ENCODE results near the gene ZNF260. TPM values are rescaled to one million over a fixed set of nuclear protein-coding genes. Genes with fewer than 3 reads are reported as not detected.

ZNF260 gene
- 19.3 and 25.6 TPM in 2 replicates for polyA plus RNA-seq (2011; rRNA removed)
- polyA plus RNA-seq (2012; cell fraction: cytosol; rRNA removed): 3.0 and 3.6 TPM in 2 replicates
- polyA plus RNA-seq (2012; cell fraction: nucleus; rRNA removed): 1.4 and 4.0 TPM in 2 replicates
- polyA plus RNA-seq (2017; fragmentation: RNase III; extraction: RNeasy Plus Mini Kit Qiagen cat#74134 plus additional on column Dnase treatment): 22.0 to 23.8 TPM (median 22.8 TPM) in 3 replicates
- 32.2 and 36.6 TPM in 2 replicates for polyA minus RNA-seq (2011; rRNA and poly(A)+ RNA removed)

DNA sequence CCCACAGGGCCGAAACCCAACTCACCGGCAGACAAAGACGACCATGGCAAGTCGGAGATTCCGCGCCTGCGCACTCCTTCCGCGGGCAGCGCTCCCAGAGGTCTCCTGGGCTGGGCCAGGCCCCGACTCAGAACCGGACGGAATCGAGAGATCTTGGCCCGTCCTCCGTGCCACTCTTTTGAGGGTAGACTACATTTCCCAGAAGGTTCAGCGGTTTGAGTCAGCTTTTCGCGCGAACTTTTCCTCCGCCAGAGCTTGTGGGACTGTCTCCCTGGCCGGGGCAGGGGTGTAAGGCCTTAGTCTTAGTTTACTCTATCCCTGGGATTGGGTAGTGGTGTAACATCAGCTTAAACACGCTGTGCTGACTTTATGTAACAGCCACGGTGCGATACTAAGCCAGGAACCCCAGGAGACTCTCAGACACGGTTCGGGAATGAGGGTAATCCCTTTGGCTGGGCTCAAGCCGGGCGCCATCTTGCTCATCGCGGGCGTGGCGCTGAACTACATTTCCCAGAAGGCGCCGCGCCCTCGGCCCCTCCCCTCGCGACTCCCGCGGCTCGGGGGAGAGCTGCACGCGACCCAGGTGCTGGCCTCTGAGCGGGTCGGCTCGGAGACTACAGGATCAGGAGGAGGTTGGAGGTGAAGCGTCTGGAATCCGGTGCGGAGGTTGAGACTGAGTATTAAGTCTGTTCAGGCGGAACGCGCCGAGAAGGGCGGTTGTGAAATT lies at the start of gene ZNF260:
TSS of gene ZNF260 (minus strand) at position 78 of the 727 bp plus-strand sequence. CDS start 13,033 bp downstream, outside the sequence.
- peak within 1 kb of the TSS; percentile 62 for H3K4me3 ChIP-seq
- ChIA-PET POLR2A (interaction anchor here (0.5 to 2.5 kb wide), 15 partner anchors 13 to 1251 kb away, joined by 3 to 49 read pairs (median 4); partner anchors contain the start of genes POLR2I, TBCB, ZFP14 and ZNF146), CTCF (interaction anchor here (0.9 to 1.6 kb wide), 5 partner anchors 34 to 400 kb away, joined by 3 to 5 read pairs (median 3); no protein-coding TSS in a partner anchor)
- FAIRE-seq (peak; percentile 96), ATAC-seq (peak; percentile 96 to 97), DNase-seq (ENCODE audit: low read depth in 1 of 2, low spot score in 1 of 2) (peak; percentile 97 to 99)
- peak within 1 kb of the TSS; percentile 84 to 87 for H3K27ac ChIP-seq
- WGBS (ENCODE audit: missing lambda C conversion rate): 1% methylated on average over 49 of the region's 55 CpGs
- H3K9me3 ChIP-seq: peaks cover 80% of the 10 kb centered on the region
- H3K4me2 ChIP-seq: peak within 1 kb of the TSS; percentile 61
- H3K4me1 ChIP-seq: no peaks in the 10 kb centered on the region
- TF ChIP-seq CEBPB (IDR thresholded peaks at IDR 0.05) (0 out of 4 replicates have a peak, but pooled peaks of 1 of the 2 experiments have one; percentile 24), TFCP2L1 (CRISPR knock-in tag; IDR thresholded peaks at IDR 0.05) (no peak), RCOR1 (IDR thresholded peaks at IDR 0.05; ENCODE audit: low read depth, low read length) (0 out of 2 replicates have a peak, but pooled peaks have one; percentile 40), ZNF302 (CRISPR knock-in tag; IDR thresholded peaks at IDR 0.05) (no peak), MYC (IDR thresholded peaks at IDR 0.05; ENCODE audit: borderline replicate concordance, low read length) (peak; percentile 59; the same call in 1 of the 2 replicates), FOXS1 (CRISPR knock-in tag; IDR thresholded peaks at IDR 0.05) (no peak), ZSCAN20 (CRISPR knock-in tag; IDR thresholded peaks at IDR 0.05) (no peak), EHMT2 (IDR thresholded peaks at IDR 0.05; ENCODE audit: low read depth) (peak; percentile 58; the same call in 1 of the 2 replicates), JUN (IDR thresholded peaks at IDR 0.05) (peak; percentile 93 to 96; a peak in 4 of 5 replicates), JUNB (IDR thresholded peaks at IDR 0.05) (no peak), PHF8 (IDR thresholded peaks at IDR 0.05; ENCODE audit: borderline replicate concordance, low read depth) (peak; percentile 89), SMC3 (IDR thresholded peaks at IDR 0.05) (no peak), POLR2AphosphoS2 (conservative IDR thresholded peaks at IDR 0.05; ENCODE audit: low read length) (no peak), CHD2 (IDR thresholded peaks at IDR 0.05; ENCODE audit: low read length, partially characterized antibody) (peak; percentile 51), ZFP36 (IDR thresholded peaks at IDR 0.05; ENCODE audit: borderline replicate concordance, partially characterized antibody) (no peak), HDAC2 (IDR thresholded peaks at IDR 0.05) (no peak), NFE2L2 (conservative IDR thresholded peaks at IDR 0.05; ENCODE audit: low read length) (no peak), HOXB13 (CRISPR knock-in tag; IDR thresholded peaks at IDR 0.05; ENCODE audit: low read depth) (no peak), MAFK (IDR thresholded peaks at IDR 0.05; ENCODE audit: partially characterized antibody) (peak; percentile 68), NPAS2 (CRISPR knock-in tag; IDR thresholded peaks at IDR 0.05; ENCODE audit: borderline replicate concordance) (no peak), EP300 (IDR thresholded peaks at IDR 0.05) (no peak), BHLHE40 (IDR thresholded peaks at IDR 0.05; ENCODE audit: low read depth, low read length) (peak; percentile 69), NR3C1 (IDR thresholded peaks at IDR 0.05) (no peak), SREBF2 (IDR thresholded peaks at IDR 0.05) (no peak), RFX5 (IDR thresholded peaks at IDR 0.05) (no peak), HOXB5 (CRISPR knock-in tag; IDR thresholded peaks at IDR 0.05) (no peak), KDM5A (IDR thresholded peaks at IDR 0.05) (no peak), FOSB (CRISPR knock-in tag; IDR thresholded peaks at IDR 0.05) (no peak)
- TF ChIP-seq, protein P1, sequence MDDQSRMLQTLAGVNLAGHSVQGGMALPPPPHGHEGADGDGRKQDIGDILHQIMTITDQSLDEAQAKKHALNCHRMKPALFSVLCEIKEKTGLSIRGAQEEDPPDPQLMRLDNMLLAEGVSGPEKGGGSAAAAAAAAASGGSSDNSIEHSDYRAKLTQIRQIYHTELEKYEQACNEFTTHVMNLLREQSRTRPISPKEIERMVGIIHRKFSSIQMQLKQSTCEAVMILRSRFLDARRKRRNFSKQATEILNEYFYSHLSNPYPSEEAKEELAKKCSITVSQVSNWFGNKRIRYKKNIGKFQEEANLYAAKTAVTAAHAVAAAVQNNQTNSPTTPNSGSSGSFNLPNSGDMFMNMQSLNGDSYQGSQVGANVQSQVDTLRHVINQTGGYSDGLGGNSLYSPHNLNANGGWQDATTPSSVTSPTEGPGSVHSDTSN (IDR thresholded peaks at IDR 0.05): no peak
- TF ChIP-seq, protein P2, sequence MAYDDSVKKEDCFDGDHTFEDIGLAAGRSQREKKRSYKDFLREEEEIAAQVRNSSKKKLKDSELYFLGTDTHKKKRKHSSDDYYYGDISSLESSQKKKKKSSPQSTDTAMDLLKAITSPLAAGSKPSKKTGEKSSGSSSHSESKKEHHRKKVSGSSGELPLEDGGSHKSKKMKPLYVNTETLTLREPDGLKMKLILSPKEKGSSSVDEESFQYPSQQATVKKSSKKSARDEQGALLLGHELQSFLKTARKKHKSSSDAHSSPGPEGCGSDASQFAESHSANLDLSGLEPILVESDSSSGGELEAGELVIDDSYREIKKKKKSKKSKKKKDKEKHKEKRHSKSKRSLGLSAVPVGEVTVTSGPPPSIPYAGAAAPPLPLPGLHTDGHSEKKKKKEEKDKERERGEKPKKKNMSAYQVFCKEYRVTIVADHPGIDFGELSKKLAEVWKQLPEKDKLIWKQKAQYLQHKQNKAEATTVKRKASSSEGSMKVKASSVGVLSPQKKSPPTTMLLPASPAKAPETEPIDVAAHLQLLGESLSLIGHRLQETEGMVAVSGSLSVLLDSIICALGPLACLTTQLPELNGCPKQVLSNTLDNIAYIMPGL (CRISPR knock-in tag; IDR thresholded peaks at IDR 0.05; ENCODE audit: borderline replicate concordance): no peak
- TF ChIP-seq, protein P3, sequence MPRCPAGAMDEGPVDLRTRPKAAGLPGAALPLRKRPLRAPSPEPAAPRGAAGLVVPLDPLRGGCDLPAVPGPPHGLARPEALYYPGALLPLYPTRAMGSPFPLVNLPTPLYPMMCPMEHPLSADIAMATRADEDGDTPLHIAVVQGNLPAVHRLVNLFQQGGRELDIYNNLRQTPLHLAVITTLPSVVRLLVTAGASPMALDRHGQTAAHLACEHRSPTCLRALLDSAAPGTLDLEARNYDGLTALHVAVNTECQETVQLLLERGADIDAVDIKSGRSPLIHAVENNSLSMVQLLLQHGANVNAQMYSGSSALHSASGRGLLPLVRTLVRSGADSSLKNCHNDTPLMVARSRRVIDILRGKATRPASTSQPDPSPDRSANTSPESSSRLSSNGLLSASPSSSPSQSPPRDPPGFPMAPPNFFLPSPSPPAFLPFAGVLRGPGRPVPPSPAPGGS (IDR thresholded peaks at IDR 0.05): peak; percentile 15; the same call in 2 of the 3 replicates
- TF ChIP-seq, protein P4, sequence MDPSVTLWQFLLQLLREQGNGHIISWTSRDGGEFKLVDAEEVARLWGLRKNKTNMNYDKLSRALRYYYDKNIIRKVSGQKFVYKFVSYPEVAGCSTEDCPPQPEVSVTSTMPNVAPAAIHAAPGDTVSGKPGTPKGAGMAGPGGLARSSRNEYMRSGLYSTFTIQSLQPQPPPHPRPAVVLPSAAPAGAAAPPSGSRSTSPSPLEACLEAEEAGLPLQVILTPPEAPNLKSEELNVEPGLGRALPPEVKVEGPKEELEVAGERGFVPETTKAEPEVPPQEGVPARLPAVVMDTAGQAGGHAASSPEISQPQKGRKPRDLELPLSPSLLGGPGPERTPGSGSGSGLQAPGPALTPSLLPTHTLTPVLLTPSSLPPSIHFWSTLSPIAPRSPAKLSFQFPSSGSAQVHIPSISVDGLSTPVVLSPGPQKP (IDR thresholded peaks at IDR 0.05; ENCODE audit: low read depth, low read length): no peak
- TF ChIP-seq, protein P5, sequence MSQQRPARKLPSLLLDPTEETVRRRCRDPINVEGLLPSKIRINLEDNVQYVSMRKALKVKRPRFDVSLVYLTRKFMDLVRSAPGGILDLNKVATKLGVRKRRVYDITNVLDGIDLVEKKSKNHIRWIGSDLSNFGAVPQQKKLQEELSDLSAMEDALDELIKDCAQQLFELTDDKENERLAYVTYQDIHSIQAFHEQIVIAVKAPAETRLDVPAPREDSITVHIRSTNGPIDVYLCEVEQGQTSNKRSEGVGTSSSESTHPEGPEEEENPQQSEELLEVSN (IDR thresholded peaks at IDR 0.05; ENCODE audit: borderline replicate concordance, low read depth): peak; percentile 94
- TF ChIP-seq, protein P6, sequence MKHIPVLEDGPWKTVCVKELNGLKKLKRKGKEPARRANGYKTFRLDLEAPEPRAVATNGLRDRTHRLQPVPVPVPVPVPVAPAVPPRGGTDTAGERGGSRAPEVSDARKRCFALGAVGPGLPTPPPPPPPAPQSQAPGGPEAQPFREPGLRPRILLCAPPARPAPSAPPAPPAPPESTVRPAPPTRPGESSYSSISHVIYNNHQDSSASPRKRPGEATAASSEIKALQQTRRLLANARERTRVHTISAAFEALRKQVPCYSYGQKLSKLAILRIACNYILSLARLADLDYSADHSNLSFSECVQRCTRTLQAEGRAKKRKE (CRISPR knock-in tag; IDR thresholded peaks at IDR 0.05; ENCODE audit: low read depth): peak; percentile 49; the same call in 1 of the 2 replicates

Measured in A549 (cell line).